GM06990 (cell line): ENCODE data around the gene ZCCHC9.
"Not testable (repeated sequence)": the region's sequence is repeated elsewhere in the genome, so short reads cannot be mapped to it uniquely, and the experiment has no call there.

Experiments used
- DNase-seq: peaks from one replicate; pipeline ENCODE4 v3.0.0-alpha.2; 2011; ENCODE audit not compliant: insufficient read length; ENCODE audit errors: extremely low read depth
- H3K27me3 ChIP-seq: replicated peaks from 2 replicates; pipeline ENCODE4 v1.6.0; 2011; ENCODE audit warnings: low read length; ENCODE audit not compliant: control insufficient read depth, insufficient read depth
- H3K36me3 ChIP-seq: 2 replicates; pipeline ENCODE4 v1.5.1; 2011; ENCODE audit warnings: low read length; ENCODE audit not compliant: control insufficient read depth, insufficient read depth
- H3K4me3 ChIP-seq: replicated peaks from 2 replicates; pipeline ENCODE4 v1.5.1; 2011; ENCODE audit warnings: low read depth, mild to moderate bottlenecking, control low read depth, low read length
- TF ChIP-seq, protein P1 (sequence below): IDR thresholded peaks from 2 replicates; pipeline ENCODE4 v1.5.1; 2011; ENCODE audit warnings: low read length, control low read depth, mild to moderate bottlenecking, inconsistent platforms; ENCODE audit not compliant: insufficient read depth, poor library complexity, severe bottlenecking

ZCCHC9 gene

DNA sequence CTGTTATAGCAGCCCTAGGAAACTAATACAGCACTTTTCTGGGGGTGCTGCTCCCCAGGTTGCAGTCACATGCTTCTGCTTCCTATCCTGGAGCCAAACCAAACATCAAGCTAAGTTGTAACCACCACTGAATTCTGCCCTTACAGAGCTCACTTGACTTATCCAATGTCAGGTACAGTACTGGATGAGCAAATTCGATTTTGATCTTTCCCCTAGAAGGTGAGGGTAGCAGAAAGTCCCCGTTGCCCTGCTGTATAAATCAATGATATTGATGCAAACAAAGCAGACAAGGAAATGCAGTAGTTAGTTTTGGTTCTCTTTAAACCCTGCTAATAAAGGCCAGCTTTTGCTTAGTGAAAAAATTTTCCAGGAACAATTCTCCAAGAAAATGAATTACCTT lies 36.4 kb downstream of the ZCCHC9 start:
- TF ChIP-seq, protein P1, sequence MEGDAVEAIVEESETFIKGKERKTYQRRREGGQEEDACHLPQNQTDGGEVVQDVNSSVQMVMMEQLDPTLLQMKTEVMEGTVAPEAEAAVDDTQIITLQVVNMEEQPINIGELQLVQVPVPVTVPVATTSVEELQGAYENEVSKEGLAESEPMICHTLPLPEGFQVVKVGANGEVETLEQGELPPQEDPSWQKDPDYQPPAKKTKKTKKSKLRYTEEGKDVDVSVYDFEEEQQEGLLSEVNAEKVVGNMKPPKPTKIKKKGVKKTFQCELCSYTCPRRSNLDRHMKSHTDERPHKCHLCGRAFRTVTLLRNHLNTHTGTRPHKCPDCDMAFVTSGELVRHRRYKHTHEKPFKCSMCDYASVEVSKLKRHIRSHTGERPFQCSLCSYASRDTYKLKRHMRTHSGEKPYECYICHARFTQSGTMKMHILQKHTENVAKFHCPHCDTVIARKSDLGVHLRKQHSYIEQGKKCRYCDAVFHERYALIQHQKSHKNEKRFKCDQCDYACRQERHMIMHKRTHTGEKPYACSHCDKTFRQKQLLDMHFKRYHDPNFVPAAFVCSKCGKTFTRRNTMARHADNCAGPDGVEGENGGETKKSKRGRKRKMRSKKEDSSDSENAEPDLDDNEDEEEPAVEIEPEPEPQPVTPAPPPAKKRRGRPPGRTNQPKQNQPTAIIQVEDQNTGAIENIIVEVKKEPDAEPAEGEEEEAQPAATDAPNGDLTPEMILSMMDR = no peak
- Histone ChIP-seq H3K27me3 (no peaks in the 10 kb centered on the region), H3K4me3 (no peak overlapping the region), H3K36me3 (no peaks in the 10 kb centered on the region)
- no peak for DNase-seq

DNA sequence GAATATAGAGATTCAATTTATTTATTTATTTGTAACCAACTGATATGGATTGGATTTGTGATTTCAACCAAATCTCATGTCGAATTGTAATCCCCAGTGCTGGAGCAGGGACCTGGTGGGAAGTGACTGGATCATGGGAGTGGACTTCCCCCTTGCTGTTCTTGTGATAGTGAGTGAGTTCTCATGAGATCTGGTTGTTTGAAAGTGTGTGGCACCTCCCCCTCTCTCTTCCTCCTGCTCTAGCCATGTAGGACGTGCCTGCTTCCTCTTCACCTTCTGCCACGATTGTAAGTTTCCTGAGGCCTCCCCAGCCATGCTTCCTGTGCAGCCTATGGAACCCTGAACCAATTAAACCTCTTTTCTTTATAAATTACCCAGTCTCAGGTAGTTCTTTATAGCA lies 36.8 kb downstream of the ZCCHC9 start:
- H3K27me3 ChIP-seq, H3K36me3 ChIP-seq, H3K4me3 ChIP-seq, DNase-seq: not testable (repeated sequence)

DNA sequence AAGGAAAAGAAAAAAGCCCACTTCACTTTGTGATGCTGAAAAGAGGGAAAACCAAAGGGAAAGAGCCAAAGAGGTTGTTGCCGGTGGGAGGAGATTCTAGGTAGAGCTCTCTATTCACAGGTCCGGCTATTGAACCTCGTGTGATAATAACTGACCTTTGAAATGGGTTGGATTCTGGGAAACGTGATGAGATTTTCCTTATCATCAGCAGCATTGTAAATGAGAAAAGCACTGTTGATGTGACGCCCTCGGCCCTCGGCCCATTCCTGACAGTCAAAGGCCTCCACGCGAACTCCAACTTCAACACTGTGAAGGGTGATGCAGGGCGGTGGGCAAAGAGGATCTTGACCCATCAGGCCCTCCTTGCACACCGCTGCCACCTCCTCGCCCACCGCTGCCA lies 43.3 kb downstream of the ZCCHC9 start:
- DNase-seq = no peak
- no peaks in the 10 kb centered on the region for H3K27me3 ChIP-seq
- TF ChIP-seq, protein P1 = no peak
- H3K4me3 ChIP-seq = no peak overlapping the region
- H3K36me3 ChIP-seq = no peaks in the 10 kb centered on the region

DNA sequence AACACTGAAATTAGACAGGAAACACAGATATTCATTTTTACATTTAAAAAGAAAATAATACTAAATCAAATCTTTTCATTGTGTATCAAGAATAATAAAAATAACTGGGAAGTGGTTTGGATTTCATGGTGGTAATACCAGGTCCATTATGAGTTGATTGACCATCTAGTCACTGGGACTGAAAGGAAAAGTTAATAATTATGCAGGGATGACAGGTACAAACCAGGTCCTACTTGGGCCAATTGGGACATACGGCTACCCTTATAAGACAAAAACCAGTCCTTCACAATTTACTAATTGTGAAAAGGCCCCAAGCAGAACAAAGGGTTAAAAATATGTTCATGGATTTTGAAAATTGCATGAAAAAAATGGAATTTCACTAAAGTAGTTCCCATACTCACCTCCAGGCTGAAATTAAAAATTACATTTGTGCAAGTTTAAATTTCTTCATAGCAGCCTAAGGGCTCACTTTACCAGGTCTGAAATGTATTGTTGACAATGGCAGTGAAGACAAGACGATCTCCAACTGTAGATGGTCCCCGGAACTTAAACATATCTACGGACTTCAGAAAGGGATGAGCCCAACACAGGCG lies 44.1 kb downstream of the ZCCHC9 start:
- TF ChIP-seq, protein P1 = no peak
- Histone ChIP-seq H3K27me3 (no peaks in the 10 kb centered on the region), H3K4me3 (no peak overlapping the region), H3K36me3 (no peaks in the 10 kb centered on the region)
- DNase-seq = no peak

DNA sequence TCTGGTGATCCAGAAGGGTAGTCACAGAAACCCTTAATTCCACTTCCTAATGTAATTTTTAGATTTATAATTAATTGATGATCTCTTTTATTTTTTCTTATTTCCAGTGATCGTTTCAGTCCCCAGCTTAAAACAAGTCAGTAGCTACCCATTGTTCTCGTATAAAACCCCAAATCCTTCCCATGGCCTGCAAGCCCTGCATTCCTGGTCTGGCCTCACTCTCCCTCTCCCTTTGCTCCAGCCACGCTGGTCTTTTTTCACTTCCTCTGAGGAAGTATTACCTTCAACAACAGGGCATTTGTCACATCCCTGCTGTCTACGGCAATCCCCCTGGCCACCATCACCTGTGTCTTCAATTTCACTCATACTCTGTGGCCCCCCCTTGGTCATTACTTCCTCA lies 47.8 kb downstream of the ZCCHC9 start:
- TF ChIP-seq, protein P1 = no peak
- no peak for DNase-seq
- Histone ChIP-seq H3K36me3 (no peaks in the 10 kb centered on the region), H3K4me3 (no peak overlapping the region), H3K27me3 (no peaks in the 10 kb centered on the region)

DNA sequence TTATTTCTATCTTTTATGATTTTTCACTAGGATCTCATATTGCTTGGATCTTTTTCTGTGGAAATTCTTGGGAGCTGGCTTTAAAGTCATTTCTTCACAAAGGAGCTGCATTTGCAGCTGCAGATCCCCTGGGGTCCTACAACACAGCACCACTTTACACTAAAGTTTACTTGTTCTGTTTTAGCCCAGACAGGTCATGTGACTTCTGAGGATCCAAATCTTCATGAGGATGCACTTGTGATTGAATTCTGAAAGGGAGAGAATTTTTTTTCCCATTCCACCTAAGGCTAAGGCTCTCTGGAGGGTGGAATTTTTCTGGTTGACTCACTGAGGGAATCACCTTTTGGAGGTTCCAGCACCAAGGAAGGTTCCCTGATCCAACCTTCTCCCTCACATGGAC lies 49.1 kb downstream of the ZCCHC9 start:
- TF ChIP-seq, protein P1 = no peak
- H3K36me3 ChIP-seq = no peaks in the 10 kb centered on the region
- no peaks in the 10 kb centered on the region for H3K27me3 ChIP-seq
- H3K4me3 ChIP-seq = no peak overlapping the region
- DNase-seq = no peak
